MM.1S (cell line): ENCODE measurements around the gene REG4.

Experiments
- DNase-seq: peaks from one replicate; pipeline ENCODE4 v3.0.0-alpha.2; 2015
- H2AFZ ChIP-seq: fragments of 300-600 bp; sonication (generic); 2 replicates; pipeline ENCODE4 v1.6.0; 2016; ENCODE audit warnings: antibody characterized with exemption, low read length
- H3F3A ChIP-seq: fragments of 300-600 bp; sonication (generic); 2 replicates; pipeline ENCODE4 v1.6.1; 2016; ENCODE audit warnings: mild to moderate bottlenecking, antibody characterized with exemption, low read length, moderate library complexity, mixed read lengths; ENCODE audit not compliant: insufficient read depth
- H3K27ac ChIP-seq: fragments of 300-600 bp; sonication (generic); 2 replicates; pipeline ENCODE4 v1.5.1; 2016; ENCODE audit warnings: mild to moderate bottlenecking, low read length
- H3K27me3 ChIP-seq: fragments of 300-600 bp; sonication (generic); replicated peaks from 2 replicates; pipeline ENCODE4 v1.6.0; 2016; ENCODE audit warnings: low read length; ENCODE audit not compliant: insufficient read depth
- H3K36me3 ChIP-seq: fragments of 300-600 bp; sonication (generic); replicated peaks from 2 replicates; pipeline ENCODE4 v1.6.1; 2016; ENCODE audit warnings: mild to moderate bottlenecking, low read length, mixed read lengths; ENCODE audit not compliant: insufficient read depth
- H3K4me1 ChIP-seq: fragments of 300-600 bp; sonication (generic); 2 replicates; pipeline ENCODE4 v1.6.1; 2016; ENCODE audit warnings: low read length, mixed read lengths
- H3K4me2 ChIP-seq: fragments of 300-600 bp; sonication (generic); 2 replicates; pipeline ENCODE4 v1.6.0; 2016; ENCODE audit warnings: low read depth, low read length
- H3K4me3 ChIP-seq: fragments of 300-600 bp; sonication (generic); 2 replicates; pipeline ENCODE4 v1.5.1; 2016; ENCODE audit warnings: low read length, mixed read lengths
- H3K79me2 ChIP-seq: fragments of 300-600 bp; sonication (generic); 2 replicates; pipeline ENCODE4 v1.6.1; 2016; ENCODE audit warnings: mixed run types, low read length, mixed read lengths
- H3K9ac ChIP-seq: fragments of 300-600 bp; sonication (generic); 2 replicates; pipeline ENCODE4 v1.6.1; 2016; ENCODE audit warnings: low read length, mixed read lengths
- H3K9me2 ChIP-seq: fragments of 300-600 bp; sonication (generic); replicated peaks from 2 replicates; pipeline ENCODE4 v1.6.1; 2016; ENCODE audit warnings: mild to moderate bottlenecking, low read length, mixed read lengths; ENCODE audit not compliant: insufficient read depth
- H3K9me3 ChIP-seq: fragments of 300-600 bp; sonication (generic); replicated peaks from 2 replicates; pipeline ENCODE4 v1.6.1; 2016; ENCODE audit warnings: mild to moderate bottlenecking, low read length, mixed read lengths; ENCODE audit not compliant: insufficient read depth
- H4K20me1 ChIP-seq: fragments of 300-600 bp; sonication (generic); 2 replicates; pipeline ENCODE4 v1.6.1; 2016; ENCODE audit warnings: mild to moderate bottlenecking, low read length, moderate library complexity, mixed read lengths; ENCODE audit not compliant: insufficient read depth
- EZH2 ChIP-seq: fragments of 300-600 bp; sonication (generic); optimal IDR thresholded peaks from 2 replicates; pipeline ENCODE3; 2017; ENCODE audit warnings: low read depth, mild to moderate bottlenecking, antibody characterized with exemption, low read length, mixed read lengths
- EZH2phosphoT487 ChIP-seq: fragments of 300-600 bp; sonication (generic); IDR thresholded peaks from 2 replicates; pipeline ENCODE4 v1.6.1; 2018; ENCODE audit warnings: antibody characterized with exemption, low read length
- TF ChIP-seq, protein P1 (sequence below): fragments of 300-600 bp; sonication (generic); IDR thresholded peaks from 2 replicates; pipeline ENCODE4 v1.5.1; 2016; ENCODE audit warnings: antibody characterized with exemption, low read length, mixed read lengths

REG4 gene

DNA sequence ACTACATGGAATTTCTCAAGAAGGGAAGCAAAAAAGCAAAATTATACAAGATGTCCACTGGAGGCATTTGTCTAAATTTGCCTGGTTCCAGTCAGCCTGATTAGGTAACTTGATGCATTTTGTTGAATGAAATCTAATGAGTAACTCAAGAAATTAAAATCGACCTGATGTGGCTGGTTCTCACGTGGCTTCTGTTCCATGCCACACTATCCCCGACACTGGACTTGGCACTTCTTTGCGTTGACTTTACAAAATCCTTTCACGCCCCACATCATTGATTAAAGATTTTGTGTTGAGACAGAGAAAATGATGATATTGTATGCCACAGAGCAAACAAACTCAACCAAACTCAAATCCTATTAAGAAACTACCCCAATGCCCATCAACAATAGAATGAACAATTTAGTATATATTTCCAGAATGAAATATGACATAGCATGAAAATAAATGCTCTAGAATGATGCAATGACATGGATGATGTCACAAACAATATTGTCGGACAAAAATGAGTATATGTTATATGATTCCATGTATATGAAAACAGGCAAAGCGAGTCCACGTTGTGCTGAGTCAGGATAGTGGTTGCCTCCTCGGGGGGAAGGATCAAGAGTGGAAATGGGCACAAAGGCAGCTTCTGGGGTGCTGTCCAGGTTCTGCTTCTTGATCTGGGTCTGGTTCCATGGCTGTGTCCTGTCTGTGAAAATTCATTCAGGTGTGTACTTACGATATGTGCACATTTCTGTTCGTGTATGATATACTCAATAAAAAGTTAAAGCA lies 29.6 kb downstream of the REG4 start:
- H3K27me3 ChIP-seq: no peaks in the 10 kb centered on the region
- H3K9me3 ChIP-seq: no peaks in the 10 kb centered on the region
- H4K20me1 ChIP-seq: no peaks in the 10 kb centered on the region
- no peak overlapping the region for H2AFZ ChIP-seq
- TF ChIP-seq, protein P1, sequence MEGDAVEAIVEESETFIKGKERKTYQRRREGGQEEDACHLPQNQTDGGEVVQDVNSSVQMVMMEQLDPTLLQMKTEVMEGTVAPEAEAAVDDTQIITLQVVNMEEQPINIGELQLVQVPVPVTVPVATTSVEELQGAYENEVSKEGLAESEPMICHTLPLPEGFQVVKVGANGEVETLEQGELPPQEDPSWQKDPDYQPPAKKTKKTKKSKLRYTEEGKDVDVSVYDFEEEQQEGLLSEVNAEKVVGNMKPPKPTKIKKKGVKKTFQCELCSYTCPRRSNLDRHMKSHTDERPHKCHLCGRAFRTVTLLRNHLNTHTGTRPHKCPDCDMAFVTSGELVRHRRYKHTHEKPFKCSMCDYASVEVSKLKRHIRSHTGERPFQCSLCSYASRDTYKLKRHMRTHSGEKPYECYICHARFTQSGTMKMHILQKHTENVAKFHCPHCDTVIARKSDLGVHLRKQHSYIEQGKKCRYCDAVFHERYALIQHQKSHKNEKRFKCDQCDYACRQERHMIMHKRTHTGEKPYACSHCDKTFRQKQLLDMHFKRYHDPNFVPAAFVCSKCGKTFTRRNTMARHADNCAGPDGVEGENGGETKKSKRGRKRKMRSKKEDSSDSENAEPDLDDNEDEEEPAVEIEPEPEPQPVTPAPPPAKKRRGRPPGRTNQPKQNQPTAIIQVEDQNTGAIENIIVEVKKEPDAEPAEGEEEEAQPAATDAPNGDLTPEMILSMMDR: no peak
- no peaks in the 10 kb centered on the region for H3K9me2 ChIP-seq
- H3K79me2 ChIP-seq: no peaks in the 10 kb centered on the region
- DNase-seq: no peak
- no peaks in the 10 kb centered on the region for H3F3A ChIP-seq
- H3K27ac ChIP-seq: no peak overlapping the region
- H3K4me3 ChIP-seq: no peak overlapping the region
- H3K9ac ChIP-seq: no peak overlapping the region
- no peaks in the 10 kb centered on the region for H3K36me3 ChIP-seq
- H3K4me1 ChIP-seq: peaks cover 7% of the 10 kb centered on the region; the same call in 1 of the 2 replicates
- no peak overlapping the region for H3K4me2 ChIP-seq

DNA sequence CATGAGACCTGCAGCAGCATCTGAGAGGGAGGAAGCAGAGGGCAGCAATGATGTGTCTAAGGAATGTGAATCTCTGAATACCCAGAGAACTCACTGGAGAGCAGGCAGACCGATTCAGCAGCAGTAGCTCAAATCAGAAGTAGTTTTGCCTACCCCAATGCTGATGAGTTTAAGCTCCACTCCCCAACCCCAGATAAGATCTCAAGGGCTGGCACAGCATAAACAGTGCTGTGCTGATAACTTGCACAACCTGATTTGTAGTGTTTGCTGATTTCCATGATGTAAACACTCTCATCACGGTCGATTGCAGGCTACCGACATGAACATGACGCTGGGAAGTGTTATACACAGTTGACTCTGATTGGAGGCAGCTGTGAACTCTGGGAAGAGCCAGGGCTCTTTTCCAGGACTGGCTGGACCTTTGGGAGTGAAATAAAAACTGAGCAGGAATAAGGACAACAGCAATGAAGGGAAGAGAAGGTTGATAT lies 31.3 kb downstream of the REG4 start:
- Histone ChIP-seq H3K4me2 (no peak overlapping the region), H3K79me2 (no peaks in the 10 kb centered on the region), H3K36me3 (no peaks in the 10 kb centered on the region), H2AFZ (no peak overlapping the region), H3K27me3 (no peaks in the 10 kb centered on the region), H4K20me1 (no peaks in the 10 kb centered on the region), H3K4me1 (no peaks in the 10 kb centered on the region), H3K9me3 (no peaks in the 10 kb centered on the region), H3K27ac (no peak overlapping the region), H3K9ac (no peak overlapping the region), H3K4me3 (no peak overlapping the region), H3K9me2 (no peaks in the 10 kb centered on the region), H3F3A (no peaks in the 10 kb centered on the region)
- no peak for DNase-seq
- TF ChIP-seq, protein P1: no peak
- TF ChIP-seq EZH2phosphoT487 (no peak), EZH2 (no peak)

DNA sequence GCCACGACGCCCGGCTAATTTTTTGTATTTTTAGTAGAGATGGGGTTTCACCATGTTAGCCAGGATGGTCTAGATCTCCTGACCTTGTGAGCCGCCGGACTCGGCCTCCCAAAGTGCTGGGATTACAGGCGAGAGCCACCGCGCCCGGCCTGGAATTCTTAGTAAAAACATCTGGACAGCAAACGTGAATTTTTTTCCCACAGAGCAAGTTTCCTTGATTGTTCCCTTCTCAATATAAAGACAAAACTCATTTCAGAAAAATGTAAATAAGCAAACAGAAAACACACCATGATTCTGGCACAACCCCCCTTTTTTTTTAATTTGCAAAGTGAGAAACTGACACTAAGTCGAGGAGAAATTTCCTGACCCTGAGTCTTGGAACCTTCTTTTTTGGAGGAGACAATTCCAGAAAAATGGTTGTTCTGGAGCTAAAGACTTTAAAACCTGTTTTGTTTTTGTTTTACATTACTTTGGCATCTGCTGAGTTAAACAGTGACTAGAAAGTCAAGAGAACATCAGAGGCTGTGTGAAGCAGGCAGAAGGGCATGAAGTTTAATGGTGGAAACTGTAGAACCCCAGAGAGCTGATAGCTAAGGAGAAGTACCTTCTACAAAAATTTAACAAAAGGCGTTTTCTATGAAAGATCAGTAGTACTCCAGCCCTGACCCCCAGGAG lies 32.2 kb downstream of the REG4 start:
- TF ChIP-seq EZH2 (no peak), EZH2phosphoT487 (no peak)
- TF ChIP-seq, protein P1: no peak
- H2AFZ ChIP-seq: no peak overlapping the region
- no peaks in the 10 kb centered on the region for H3K9me2 ChIP-seq
- H3K9me3 ChIP-seq: no peaks in the 10 kb centered on the region
- H3K79me2 ChIP-seq: no peaks in the 10 kb centered on the region
- H3K4me3 ChIP-seq: no peak overlapping the region
- DNase-seq: no peak
- no peaks in the 10 kb centered on the region for H3K36me3 ChIP-seq
- no peaks in the 10 kb centered on the region for H3K4me1 ChIP-seq
- H3K27ac ChIP-seq: no peak overlapping the region
- H3K27me3 ChIP-seq: no peaks in the 10 kb centered on the region
- no peaks in the 10 kb centered on the region for H4K20me1 ChIP-seq
- no peak overlapping the region for H3K4me2 ChIP-seq
- H3F3A ChIP-seq: no peaks in the 10 kb centered on the region
- no peak overlapping the region for H3K9ac ChIP-seq
